CD8-positive, alpha-beta memory T cell (primary cell): ENCODE measurements around the gene BIRC6. TPM values are rescaled to one million over a fixed set of nuclear protein-coding genes. Genes with fewer than 3 reads are reported as not detected.
A peak's percentile ranks its signal among the peaks of the same experiment; 100 is the strongest.

Experiments used
- CTCF ChIA-PET: fragments of 350-600 bp; sonication (Branson Sonifier 250); formaldehyde crosslinking; loops from one replicate; lab custom pipeline; 2021; ENCODE audit warnings: antibody characterized with exemption; lab: Charles Lee
- POLR2A ChIA-PET: fragments of 350-600 bp; sonication (Branson Sonifier 250); formaldehyde crosslinking; loops from one replicate; lab custom pipeline; 2021; ENCODE audit warnings: antibody characterized with exemption; lab: Charles Lee
- DNase-seq, 5 donors: peaks; one replicate each; pipeline versions ENCODE4 v3.0.0 to v3.0.0-alpha.2; 2020 to 2022; ENCODE audit warnings: mixed read lengths in 1 of 5
- H3K27ac ChIP-seq: one replicate; pipeline ENCODE4 v1.7.0; 2013; ENCODE audit warnings: low read depth, mild to moderate bottlenecking, low read length, moderate library complexity
- H3K27me3 ChIP-seq: 2 replicates; pipeline ENCODE4 v1.7.0; 2013; ENCODE audit warnings: low read length, mild to moderate bottlenecking; ENCODE audit not compliant: insufficient read depth, poor library complexity, severe bottlenecking
- H3K36me3 ChIP-seq: 2 replicates; pipeline ENCODE4 v1.7.0; 2013; ENCODE audit warnings: mild to moderate bottlenecking, low read length, moderate library complexity; ENCODE audit not compliant: insufficient read depth
- H3K4me1 ChIP-seq: 2 replicates; pipeline ENCODE4 v1.7.0; 2013; ENCODE audit warnings: mild to moderate bottlenecking, low read length, moderate library complexity; ENCODE audit not compliant: insufficient read depth
- H3K4me3 ChIP-seq: 2 replicates; pipeline ENCODE4 v1.7.0; 2013; ENCODE audit warnings: mild to moderate bottlenecking, low read length
- H3K9me3 ChIP-seq: 2 replicates; pipeline ENCODE4 v1.7.0; 2013; ENCODE audit warnings: mild to moderate bottlenecking, low read length
- H3K27ac Mint-ChIP-seq, 8 donors: one replicate each; pipeline ENCODE4 v1.8.0; 2020 to 2021; ENCODE audit warnings: mixed read lengths in 8 of 8, mild to moderate bottlenecking in 6 of 8, inconsistent platforms in 3 of 8, moderate library complexity in 3 of 8
- H3K27me3 Mint-ChIP-seq, 2 donors: one replicate each; pipeline ENCODE4 v1.8.0; 2020 to 2021; ENCODE audit warnings: mixed read lengths in 2 of 2, mild to moderate bottlenecking in 1 of 2, moderate library complexity in 1 of 2
- H3K36me3 Mint-ChIP-seq, 3 donors: one replicate each; pipeline ENCODE4 v1.8.0; 2020 to 2021; ENCODE audit warnings: mixed read lengths in 3 of 3, inconsistent platforms in 1 of 3, mild to moderate bottlenecking in 1 of 3
- H3K4me1 Mint-ChIP-seq, 3 donors: one replicate each; pipeline ENCODE4 v1.8.0; 2020 to 2021; ENCODE audit warnings: mixed read lengths in 3 of 3, inconsistent platforms in 1 of 3, mild to moderate bottlenecking in 1 of 3
- H3K4me3 Mint-ChIP-seq, 7 donors: one replicate each; pipeline ENCODE4 v1.8.0; 2020 to 2021; ENCODE audit warnings: mixed read lengths in 7 of 7, mild to moderate bottlenecking in 6 of 7, moderate library complexity in 4 of 7, inconsistent platforms in 2 of 7
- H3K9me3 Mint-ChIP-seq, 5 donors: one replicate each; pipeline ENCODE4 v1.8.0; 2020 to 2022; ENCODE audit warnings: mixed read lengths in 5 of 5, mild to moderate bottlenecking in 3 of 5, moderate library complexity in 2 of 5, inconsistent platforms in 1 of 5
- polyA plus RNA-seq: library from polyadenylated mRNA; unstranded; fragments of 300-500 nt; fragmentation: Illumina TruSeq; gene quantifications from one replicate; pipeline ENCODE4 v1.2.3, GENCODE V29; 2021
- total RNA-seq, 2 experiments: library from RNA; stranded (reverse); gene quantifications; one replicate each; pipeline ENCODE4 v1.2.3, GENCODE V29; 2021

The BIRC6 gene
- total and polyA plus RNA-seq, 3 experiments from 2014 or later, result 32.4 to 72.5 (median 71.8) TPM

- peaks cover 0 to 5% (median 3%) of the 10 kb centered on the region in 3 donors for H3K4me1 Mint-ChIP-seq
- Histone ChIP-seq H3K27me3 (no peaks in the 10 kb centered on the region), H3K4me1 (no peaks in the 10 kb centered on the region), H3K36me3 (peaks cover 7% of the 10 kb centered on the region), H3K9me3 (no peaks in the 10 kb centered on the region), H3K27ac (no peak overlapping the region), H3K4me3 (no peak overlapping the region)
- ChIA-PET CTCF (interaction anchor here (1.2 to 1.5 kb wide), 2 partner anchors 15 to 936 kb away, joined by 3 read pairs; no protein-coding TSS in a partner anchor), POLR2A (no interaction called here)
- peak overlapping the region in 1 of 8 donors; percentile 17 for H3K27ac Mint-ChIP-seq
- no peaks in the 10 kb centered on the region for H3K9me3 Mint-ChIP-seq
- H3K27me3 Mint-ChIP-seq, result no peaks in the 10 kb centered on the region
- no peak overlapping the region for H3K4me3 Mint-ChIP-seq
- no peak for DNase-seq
- H3K36me3 Mint-ChIP-seq, result peaks cover 3 to 72% (median 17%) of the 10 kb centered on the region in 3 donors
These were observed 290.4 kb downstream of the BIRC6 start for GRCh38 chr2:32647180-32647651.

GRCh38 chr2:32652555-32653209, 295.9 kb downstream of the BIRC6 start:
- no peak overlapping the region for H3K27ac ChIP-seq
- no peaks in the 10 kb centered on the region for H3K27me3 ChIP-seq
- Mint-ChIP-seq H3K9me3 (no peaks in the 10 kb centered on the region), H3K27me3 (no peaks in the 10 kb centered on the region), H3K36me3 (peaks cover 12 to 75% (median 18%) of the 10 kb centered on the region in 3 donors), H3K4me1 (peaks cover 3 to 6% (median 4%) of the 10 kb centered on the region in 3 donors), H3K27ac (no peak overlapping the region), H3K4me3 (no peak overlapping the region)
- peaks cover 13% of the 10 kb centered on the region for H3K36me3 ChIP-seq
- H3K4me1 ChIP-seq, result no peaks in the 10 kb centered on the region
- ChIA-PET POLR2A (no interaction called here), CTCF (interaction anchor here (0.9 kb wide), 1 partner anchor 14 kb away, joined by 3 read pairs; no protein-coding TSS in a partner anchor)
- no peaks in the 10 kb centered on the region for H3K9me3 ChIP-seq
- H3K4me3 ChIP-seq, result no peak overlapping the region
- DNase-seq, result no peak

- DNase-seq, result no peak
- Histone ChIP-seq H3K27me3 (no peaks in the 10 kb centered on the region), H3K36me3 (peaks cover 13% of the 10 kb centered on the region), H3K9me3 (no peaks in the 10 kb centered on the region), H3K4me1 (no peaks in the 10 kb centered on the region), H3K27ac (no peak overlapping the region), H3K4me3 (no peak overlapping the region)
- ChIA-PET CTCF (no interaction called here), POLR2A (no interaction called here)
- peaks cover 0 to 12% (median 9%) of the 10 kb centered on the region in 3 donors for H3K4me1 Mint-ChIP-seq
- H3K27ac Mint-ChIP-seq, result no peak overlapping the region
- H3K9me3 Mint-ChIP-seq, result no peaks in the 10 kb centered on the region
- H3K27me3 Mint-ChIP-seq, result no peaks in the 10 kb centered on the region
- no peak overlapping the region for H3K4me3 Mint-ChIP-seq
- H3K36me3 Mint-ChIP-seq, result peaks cover 21 to 78% (median 27%) of the 10 kb centered on the region in 3 donors
These were observed 299.2 kb downstream of the BIRC6 start for GRCh38 chr2:32656069-32656468.

- Histone ChIP-seq H3K4me1 (no peaks in the 10 kb centered on the region), H3K27me3 (no peaks in the 10 kb centered on the region), H3K27ac (no peak overlapping the region), H3K4me3 (no peak overlapping the region), H3K36me3 (no peaks in the 10 kb centered on the region), H3K9me3 (no peaks in the 10 kb centered on the region)
- Mint-ChIP-seq H3K36me3 (peaks cover 16 to 51% (median 20%) of the 10 kb centered on the region in 3 donors), H3K27ac (no peak overlapping the region), H3K4me1 (peaks cover 16 to 26% (median 21%) of the 10 kb centered on the region in 3 donors), H3K9me3 (no peaks in the 10 kb centered on the region), H3K4me3 (no peak overlapping the region), H3K27me3 (no peaks in the 10 kb centered on the region)
- POLR2A ChIA-PET, result no interaction called here
- no peak for DNase-seq
- CTCF ChIA-PET, result no interaction called here
These were observed 307.0 kb downstream of the BIRC6 start for GRCh38 chr2:32663864-32664263.

- Histone ChIP-seq H3K27me3 (no peaks in the 10 kb centered on the region), H3K27ac (no peak overlapping the region), H3K9me3 (no peaks in the 10 kb centered on the region), H3K36me3 (no peaks in the 10 kb centered on the region), H3K4me1 (no peaks in the 10 kb centered on the region), H3K4me3 (no peak overlapping the region)
- Mint-ChIP-seq H3K27ac (no peak overlapping the region), H3K4me3 (no peak overlapping the region), H3K9me3 (no peaks in the 10 kb centered on the region), H3K36me3 (peaks cover 0 to 51% (median 13%) of the 10 kb centered on the region in 3 donors), H3K27me3 (peaks cover 0 to 2% of the 10 kb centered on the region in 2 donors), H3K4me1 (peaks cover 9 to 14% (median 12%) of the 10 kb centered on the region in 3 donors)
- POLR2A ChIA-PET, result no interaction called here
- DNase-seq, result no peak
- CTCF ChIA-PET, result no interaction called here
These were observed 309.9 kb downstream of the BIRC6 start for GRCh38 chr2:32666704-32667103.

GRCh38 chr2:32668254-32668653, 311.4 kb downstream of the BIRC6 start:
- H3K27me3 Mint-ChIP-seq, result peaks cover 0 to 2% of the 10 kb centered on the region in 2 donors
- no peak overlapping the region for H3K27ac ChIP-seq
- DNase-seq, result no peak
- no peak overlapping the region for H3K4me3 ChIP-seq
- ChIA-PET POLR2A (no interaction called here), CTCF (no interaction called here)
- peaks cover 4 to 63% (median 16%) of the 10 kb centered on the region in 3 donors for H3K36me3 Mint-ChIP-seq
- peaks cover 12% of the 10 kb centered on the region for H3K36me3 ChIP-seq
- no peaks in the 10 kb centered on the region for H3K27me3 ChIP-seq
- H3K9me3 Mint-ChIP-seq, result no peaks in the 10 kb centered on the region
- no peaks in the 10 kb centered on the region for H3K4me1 ChIP-seq
- H3K9me3 ChIP-seq, result no peaks in the 10 kb centered on the region
- peaks cover 0 to 5% (median 4%) of the 10 kb centered on the region in 3 donors for H3K4me1 Mint-ChIP-seq
- no peak overlapping the region for H3K27ac Mint-ChIP-seq
- no peak overlapping the region for H3K4me3 Mint-ChIP-seq

Other genes starting within 250 kb of the BIRC6 start
- gene SLC30A6, start 191.2 kb upstream of the BIRC6 start, total RNA-seq, result 10 to 100 TPM; 29.5 to 29.6 TPM
- 8.8 TPM for gene SLC30A6, start 191.2 kb upstream of the BIRC6 start, polyA plus RNA-seq
- gene NLRC4, start 92.1 kb upstream of the BIRC6 start, total RNA-seq, result under 1 TPM; 0.07 to 0.16 TPM
- not detected for gene NLRC4, start 92.1 kb upstream of the BIRC6 start, polyA plus RNA-seq
- gene YIPF4, start 79.1 kb upstream of the BIRC6 start, total RNA-seq, result 10 to 100 TPM; 43.1 to 47.0 TPM
- 22.9 TPM for gene YIPF4, start 79.1 kb upstream of the BIRC6 start, polyA plus RNA-seq